ENCODE results near the gene BLVRB. TPM values are rescaled to one million over a fixed set of nuclear protein-coding genes. Genes with fewer than 3 reads are reported as not detected.

The BLVRB gene
- total and polyA plus RNA-seq, 10 of the 15 experiments (the other 5 are each of a cell fraction or from before 2014, with no cell fraction given): 6.3 to 53.3 (median 27.8) TPM

DNA sequence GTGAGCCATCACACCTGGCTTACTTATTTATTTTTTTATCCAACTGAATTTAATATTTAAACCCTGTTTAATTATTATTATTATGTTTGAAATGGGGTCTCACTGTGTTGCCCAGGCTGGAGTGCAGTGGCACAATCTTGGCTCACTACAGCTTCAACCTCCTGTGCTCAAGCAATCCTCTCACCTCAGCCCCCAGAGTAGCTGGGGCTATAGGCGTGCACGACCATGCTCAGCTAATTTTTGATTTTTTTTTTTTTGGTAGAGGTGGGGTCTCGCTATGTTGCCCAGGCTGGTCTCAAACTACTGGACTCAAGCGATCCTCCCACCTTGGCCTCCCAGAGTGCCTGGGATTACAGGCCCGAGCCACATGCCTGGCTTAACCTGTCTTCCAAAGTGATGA is 33.8 kb upstream of the BLVRB start:
- 30% methylated on average over 5 of the region's 5 CpGs for WGBS (ENCODE audit: insufficient coverage, insufficient replicate concordance, low lambda C conversion rate, missing lambda C conversion rate)
- CTCF ChIA-PET: interaction anchor here (0.8 kb wide), 1 partner anchor 135 kb away, joined by 3 read pairs; no protein-coding TSS in a partner anchor
- TF ChIP-seq RFX5 (IDR thresholded peaks at IDR 0.05; ENCODE audit: low read depth, low read length) (no peak), TAF1 (IDR thresholded peaks at IDR 0.05; ENCODE audit: borderline replicate concordance, low read depth, low read length) (no peak), YBX1 (IDR thresholded peaks at IDR 0.05) (no peak), IKZF1 (conservative IDR thresholded peaks at IDR 0.05) (no peak), JUND (IDR thresholded peaks at IDR 0.05; ENCODE audit: low read depth, low read length) (no peak), SREBF2 (IDR thresholded peaks at IDR 0.05; ENCODE audit: low read length) (no peak), IRF4 (IDR thresholded peaks at IDR 0.05; ENCODE audit: low read depth, low read length) (no peak), YY1 (IDR thresholded peaks at IDR 0.05; ENCODE audit: low read depth, low read length) (no peak), NRF1 (conservative IDR thresholded peaks at IDR 0.05; ENCODE audit: low read depth, low read length) (no peak), HDAC2 (IDR thresholded peaks at IDR 0.05) (no peak), RBBP5 (conservative IDR thresholded peaks at IDR 0.05) (no peak), FOXM1 (IDR thresholded peaks at IDR 0.05; ENCODE audit: low read depth, low read length) (no peak), BACH1 (IDR thresholded peaks at IDR 0.05; ENCODE audit: borderline replicate concordance) (no peak)
- TF ChIP-seq, protein P1, sequence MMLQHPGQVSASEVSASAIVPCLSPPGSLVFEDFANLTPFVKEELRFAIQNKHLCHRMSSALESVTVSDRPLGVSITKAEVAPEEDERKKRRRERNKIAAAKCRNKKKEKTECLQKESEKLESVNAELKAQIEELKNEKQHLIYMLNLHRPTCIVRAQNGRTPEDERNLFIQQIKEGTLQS (IDR thresholded peaks at IDR 0.05; ENCODE audit: borderline replicate concordance, extremely low read depth, low read depth, low read length): no peak
- TF ChIP-seq, protein P2, sequence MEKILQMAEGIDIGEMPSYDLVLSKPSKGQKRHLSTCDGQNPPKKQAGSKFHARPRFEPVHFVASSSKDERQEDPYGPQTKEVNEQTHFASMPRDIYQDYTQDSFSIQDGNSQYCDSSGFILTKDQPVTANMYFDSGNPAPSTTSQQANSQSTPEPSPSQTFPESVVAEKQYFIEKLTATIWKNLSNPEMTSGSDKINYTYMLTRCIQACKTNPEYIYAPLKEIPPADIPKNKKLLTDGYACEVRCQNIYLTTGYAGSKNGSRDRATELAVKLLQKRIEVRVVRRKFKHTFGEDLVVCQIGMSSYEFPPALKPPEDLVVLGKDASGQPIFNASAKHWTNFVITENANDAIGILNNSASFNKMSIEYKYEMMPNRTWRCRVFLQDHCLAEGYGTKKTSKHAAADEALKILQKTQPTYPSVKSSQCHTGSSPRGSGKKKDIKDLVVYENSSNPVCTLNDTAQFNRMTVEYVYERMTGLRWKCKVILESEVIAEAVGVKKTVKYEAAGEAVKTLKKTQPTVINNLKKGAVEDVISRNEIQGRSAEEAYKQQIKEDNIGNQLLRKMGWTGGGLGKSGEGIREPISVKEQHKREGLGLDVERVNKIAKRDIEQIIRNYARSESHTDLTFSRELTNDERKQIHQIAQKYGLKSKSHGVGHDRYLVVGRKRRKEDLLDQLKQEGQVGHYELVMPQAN (conservative IDR thresholded peaks at IDR 0.05): no peak
- TF ChIP-seq, protein P3, sequence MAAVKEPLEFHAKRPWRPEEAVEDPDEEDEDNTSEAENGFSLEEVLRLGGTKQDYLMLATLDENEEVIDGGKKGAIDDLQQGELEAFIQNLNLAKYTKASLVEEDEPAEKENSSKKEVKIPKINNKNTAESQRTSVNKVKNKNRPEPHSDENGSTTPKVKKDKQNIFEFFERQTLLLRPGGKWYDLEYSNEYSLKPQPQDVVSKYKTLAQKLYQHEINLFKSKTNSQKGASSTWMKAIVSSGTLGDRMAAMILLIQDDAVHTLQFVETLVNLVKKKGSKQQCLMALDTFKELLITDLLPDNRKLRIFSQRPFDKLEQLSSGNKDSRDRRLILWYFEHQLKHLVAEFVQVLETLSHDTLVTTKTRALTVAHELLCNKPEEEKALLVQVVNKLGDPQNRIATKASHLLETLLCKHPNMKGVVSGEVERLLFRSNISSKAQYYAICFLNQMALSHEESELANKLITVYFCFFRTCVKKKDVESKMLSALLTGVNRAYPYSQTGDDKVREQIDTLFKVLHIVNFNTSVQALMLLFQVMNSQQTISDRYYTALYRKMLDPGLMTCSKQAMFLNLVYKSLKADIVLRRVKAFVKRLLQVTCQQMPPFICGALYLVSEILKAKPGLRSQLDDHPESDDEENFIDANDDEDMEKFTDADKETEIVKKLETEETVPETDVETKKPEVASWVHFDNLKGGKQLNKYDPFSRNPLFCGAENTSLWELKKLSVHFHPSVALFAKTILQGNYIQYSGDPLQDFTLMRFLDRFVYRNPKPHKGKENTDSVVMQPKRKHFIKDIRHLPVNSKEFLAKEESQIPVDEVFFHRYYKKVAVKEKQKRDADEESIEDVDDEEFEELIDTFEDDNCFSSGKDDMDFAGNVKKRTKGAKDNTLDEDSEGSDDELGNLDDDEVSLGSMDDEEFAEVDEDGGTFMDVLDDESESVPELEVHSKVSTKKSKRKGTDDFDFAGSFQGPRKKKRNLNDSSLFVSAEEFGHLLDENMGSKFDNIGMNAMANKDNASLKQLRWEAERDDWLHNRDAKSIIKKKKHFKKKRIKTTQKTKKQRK (IDR thresholded peaks at IDR 0.05; ENCODE audit: low read depth, low read length): no peak
- TF ChIP-seq, protein P4, sequence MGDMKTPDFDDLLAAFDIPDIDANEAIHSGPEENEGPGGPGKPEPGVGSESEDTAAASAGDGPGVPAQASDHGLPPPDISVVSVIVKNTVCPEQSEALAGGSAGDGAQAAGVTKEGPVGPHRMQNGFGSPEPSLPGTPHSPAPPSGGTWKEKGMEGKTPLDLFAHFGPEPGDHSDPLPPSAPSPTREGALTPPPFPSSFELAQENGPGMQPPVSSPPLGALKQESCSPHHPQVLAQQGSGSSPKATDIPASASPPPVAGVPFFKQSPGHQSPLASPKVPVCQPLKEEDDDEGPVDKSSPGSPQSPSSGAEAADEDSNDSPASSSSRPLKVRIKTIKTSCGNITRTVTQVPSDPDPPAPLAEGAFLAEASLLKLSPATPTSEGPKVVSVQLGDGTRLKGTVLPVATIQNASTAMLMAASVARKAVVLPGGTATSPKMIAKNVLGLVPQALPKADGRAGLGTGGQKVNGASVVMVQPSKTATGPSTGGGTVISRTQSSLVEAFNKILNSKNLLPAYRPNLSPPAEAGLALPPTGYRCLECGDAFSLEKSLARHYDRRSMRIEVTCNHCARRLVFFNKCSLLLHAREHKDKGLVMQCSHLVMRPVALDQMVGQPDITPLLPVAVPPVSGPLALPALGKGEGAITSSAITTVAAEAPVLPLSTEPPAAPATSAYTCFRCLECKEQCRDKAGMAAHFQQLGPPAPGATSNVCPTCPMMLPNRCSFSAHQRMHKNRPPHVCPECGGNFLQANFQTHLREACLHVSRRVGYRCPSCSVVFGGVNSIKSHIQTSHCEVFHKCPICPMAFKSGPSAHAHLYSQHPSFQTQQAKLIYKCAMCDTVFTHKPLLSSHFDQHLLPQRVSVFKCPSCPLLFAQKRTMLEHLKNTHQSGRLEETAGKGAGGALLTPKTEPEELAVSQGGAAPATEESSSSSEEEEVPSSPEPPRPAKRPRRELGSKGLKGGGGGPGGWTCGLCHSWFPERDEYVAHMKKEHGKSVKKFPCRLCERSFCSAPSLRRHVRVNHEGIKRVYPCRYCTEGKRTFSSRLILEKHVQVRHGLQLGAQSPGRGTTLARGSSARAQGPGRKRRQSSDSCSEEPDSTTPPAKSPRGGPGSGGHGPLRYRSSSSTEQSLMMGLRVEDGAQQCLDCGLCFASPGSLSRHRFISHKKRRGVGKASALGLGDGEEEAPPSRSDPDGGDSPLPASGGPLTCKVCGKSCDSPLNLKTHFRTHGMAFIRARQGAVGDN (IDR thresholded peaks at IDR 0.05): no peak

More for the DNA sequence above, 33.8 kb upstream of the BLVRB start:
- SMC1A ChIA-PET (ENCODE audit: uncharacterized antibody, unreplicated experiment): no interaction called here
- no peaks in the 10 kb centered on the region; a peak in 1 of 4 replicates for H3K27me3 ChIP-seq (replicated peaks in 1 of 2; ENCODE audit: control insufficient read depth in 2 of 2, insufficient read depth in 2 of 2, low read length in 1 of 2)
- FAIRE-seq (no peak), DNase-seq (ENCODE audit: low read depth, low spot score) (no peak), ATAC-seq (no peak)
- no peak overlapping the region for H3K4me3 ChIP-seq
- no TSS peak for BruUV-seq (replicated peaks)
- H4K20me1 ChIP-seq (ENCODE audit: control insufficient read depth, insufficient read depth): no peaks in the 10 kb centered on the region
- H3K4me2 ChIP-seq (ENCODE audit: control insufficient read depth, insufficient read depth): no peak overlapping the region
- in situ Hi-C loops (cut with MboI): no loop called here
- intact Hi-C loops (cut with micrococcal nuclease; ENCODE audit: unreplicated experiment): no loop called here
- RAD21 ChIA-PET (ENCODE audit: unreplicated experiment): interaction anchor here (0.6 kb wide), 1 partner anchor 64 kb away, joined by 3 read pairs; no protein-coding TSS in a partner anchor
- POLR2A ChIA-PET: interaction anchor here (0.8 kb wide), 1 partner anchor 90 kb away, joined by 4 read pairs; no protein-coding TSS in a partner anchor
- no peaks in the 10 kb centered on the region for H3K4me1 ChIP-seq (ENCODE audit: control insufficient read depth, insufficient read depth, low read length)
- H3K36me3 ChIP-seq (ENCODE audit: control insufficient read depth in 2 of 2, insufficient read depth in 2 of 2, low read length in 1 of 2): no peaks in the 10 kb centered on the region
- no peaks in the 10 kb centered on the region for H3K79me2 ChIP-seq (ENCODE audit: control insufficient read depth, insufficient read depth, low read length)
- H3K9ac ChIP-seq (ENCODE audit: control insufficient read depth, insufficient read depth, low read length): no peak overlapping the region
- H3K27ac ChIP-seq (ENCODE audit: control insufficient read depth, insufficient read depth): no peak overlapping the region
- no peaks in the 10 kb centered on the region for H3K9me3 ChIP-seq (replicated peaks; ENCODE audit: control insufficient read depth, insufficient read depth, low read length)
- H2AFZ ChIP-seq (ENCODE audit: control insufficient read depth, low read depth, low read length): no peak overlapping the region

All from GM12878 (cell line).